GM21390 (cell line): ENCODE data around the gene SLC1A6.
"Not testable (repeated sequence)": the region's sequence is repeated elsewhere in the genome, so short reads cannot be mapped to it uniquely, and the experiment has no call there.

Experiments used
- ATAC-seq: cut with Tn5 transposase; IDR thresholded peaks from one replicate; pipeline ENCODE4 v1.9.1; 2021; ENCODE audit not compliant: unreplicated experiment

SLC1A6 gene

GRCh38 chr19:14959263-14959662, 20.4 kb downstream of the SLC1A6 start:
- ATAC-seq, result no peak

- no peak for ATAC-seq
Measured at GRCh38 chr19:14957464-14957863, 22.2 kb downstream of the SLC1A6 start.

GRCh38 chr19:14954071-14954655, 25.5 kb downstream of the SLC1A6 start:
- no peak for ATAC-seq

- no peak for ATAC-seq
Measured at GRCh38 chr19:14952767-14953166, 26.9 kb downstream of the SLC1A6 start.

GRCh38 chr19:14950421-14950820, 29.2 kb downstream of the SLC1A6 start:
- ATAC-seq, result no peak

- ATAC-seq, result no peak
Measured at GRCh38 chr19:14949876-14950275, 29.8 kb downstream of the SLC1A6 start.

GRCh38 chr19:14949413-14949812, 30.3 kb downstream of the SLC1A6 start:
- not testable (repeated sequence) for ATAC-seq

- ATAC-seq, result no peak
Measured at GRCh38 chr19:14944456-14944855, 35.2 kb downstream of the SLC1A6 start.

- ATAC-seq, result no peak
Measured at GRCh38 chr19:14943601-14944000, 36.1 kb downstream of the SLC1A6 start.

GRCh38 chr19:14941189-14941588, 38.5 kb downstream of the SLC1A6 start, which contains the start of gene OR7C2:
Gene OR7C2, plus strand, starts transcription at chr19:14941489. Its CDS starts 0 bp downstream, at chr19:14941489.
- ATAC-seq, result no peak

GRCh38 chr19:14940266-14940665, 39.4 kb downstream of the SLC1A6 start:
- ATAC-seq, result no peak

- no peak for ATAC-seq
Measured at GRCh38 chr19:14933506-14933905, 46.2 kb downstream of the SLC1A6 start.

GRCh38 chr19:14916848-14917247, 62.8 kb downstream of the SLC1A6 start:
- ATAC-seq, result no peak

- ATAC-seq, result no peak
Measured at GRCh38 chr19:14915116-14915515, 64.5 kb downstream of the SLC1A6 start.

- ATAC-seq, result no peak
Measured at GRCh38 chr19:14906711-14907110, 73.0 kb downstream of the SLC1A6 start.

- no peak for ATAC-seq
Measured at GRCh38 chr19:14901675-14902260, 77.9 kb downstream of the SLC1A6 start.
